SU-DHL-6 (cell line): ENCODE data around the gene CREBBP.

Source experiments
- H2AFZ ChIP-seq: fragments of 200-600 bp; sonication (generic); 2 replicates; pipeline ENCODE4 v1.6.1; 2014; ENCODE audit warnings: low read depth, mild to moderate bottlenecking, moderate library complexity, mixed read lengths, antibody characterized with exemption, low read length; ENCODE audit not compliant: severe bottlenecking
- H3F3A ChIP-seq: fragments of 200-600 bp; shearing (Covaris generic); 2 replicates; pipeline ENCODE4 v1.6.0; 2016; ENCODE audit warnings: antibody characterized with exemption, mild to moderate bottlenecking; ENCODE audit not compliant: insufficient read depth
- H3K27ac ChIP-seq: fragments of 200-600 bp; sonication (generic); 2 replicates; pipeline ENCODE4 v1.5.1; 2016; ENCODE audit warnings: low read depth, mild to moderate bottlenecking, low read length, moderate library complexity, mixed read lengths
- H3K27me3 ChIP-seq: fragments of 200-600 bp; sonication (generic), shearing (Covaris generic); 2 replicates; pipeline ENCODE4 v1.6.0; 2014; ENCODE audit warnings: mild to moderate bottlenecking, low read length
- H3K36me3 ChIP-seq: fragments of 200-600 bp; sonication (generic); 2 replicates; pipeline ENCODE4 v1.6.1; 2014; ENCODE audit warnings: mild to moderate bottlenecking, low read length, mixed read lengths
- H3K4me2 ChIP-seq: fragments of 300-600, 200-600 bp; shearing (Covaris generic), sonication (generic); 2 replicates; pipeline ENCODE4 v1.6.0; 2014; ENCODE audit warnings: low read length, low read depth, mild to moderate bottlenecking; ENCODE audit not compliant: poor library complexity, severe bottlenecking
- H3K4me3 ChIP-seq: fragments of 200-600 bp; sonication (generic); 2 replicates; pipeline ENCODE4 v1.5.1; 2014; ENCODE audit warnings: antibody characterized with exemption, low read length, mild to moderate bottlenecking, mixed read lengths; ENCODE audit not compliant: insufficient read depth, poor library complexity, severe bottlenecking
- H3K79me2 ChIP-seq: fragments of 200-600 bp; sonication (generic); 2 replicates; pipeline ENCODE4 v1.6.1; 2014; ENCODE audit warnings: mild to moderate bottlenecking, low read length, moderate library complexity; ENCODE audit not compliant: insufficient read depth
- H3K9ac ChIP-seq: fragments of 200-600 bp; sonication (generic); 2 replicates; pipeline ENCODE4 v1.7.0; 2014; ENCODE audit warnings: mild to moderate bottlenecking, low read length
- H3K9me2 ChIP-seq: fragments of 200-600 bp; sonication (generic); replicated peaks from 2 replicates; pipeline ENCODE4 v1.6.1; 2014; ENCODE audit warnings: low read length; ENCODE audit not compliant: insufficient read depth
- H3K9me3 ChIP-seq: fragments of 200-600 bp; sonication (generic); 2 replicates; pipeline ENCODE4 v1.6.1; 2014; ENCODE audit warnings: low read length, mixed read lengths; ENCODE audit not compliant: insufficient read depth
- H4K20me1 ChIP-seq: fragments of 200-600 bp; sonication (generic); 2 replicates; pipeline ENCODE4 v1.6.1; 2014; ENCODE audit warnings: low read depth, mild to moderate bottlenecking, antibody characterized with exemption, low read length, moderate library complexity, mixed read lengths
- EZH2phosphoT487 ChIP-seq: fragments of 200-600 bp; sonication (generic), shearing (Covaris generic); conservative IDR thresholded peaks from 2 replicates; pipeline ENCODE4 v1.6.1; 2018; ENCODE audit warnings: mild to moderate bottlenecking, antibody characterized with exemption, low read length, moderate library complexity, mixed read lengths
- TF ChIP-seq, protein P1 (sequence below): fragments of 200-600 bp; sonication (generic); IDR thresholded peaks from one replicate; pipeline ENCODE4 v1.5.1; 2017; ENCODE audit warnings: antibody characterized with exemption, mild to moderate bottlenecking, low read length, moderate library complexity; ENCODE audit not compliant: insufficient read depth, poor library complexity, severe bottlenecking

CREBBP gene

DNA sequence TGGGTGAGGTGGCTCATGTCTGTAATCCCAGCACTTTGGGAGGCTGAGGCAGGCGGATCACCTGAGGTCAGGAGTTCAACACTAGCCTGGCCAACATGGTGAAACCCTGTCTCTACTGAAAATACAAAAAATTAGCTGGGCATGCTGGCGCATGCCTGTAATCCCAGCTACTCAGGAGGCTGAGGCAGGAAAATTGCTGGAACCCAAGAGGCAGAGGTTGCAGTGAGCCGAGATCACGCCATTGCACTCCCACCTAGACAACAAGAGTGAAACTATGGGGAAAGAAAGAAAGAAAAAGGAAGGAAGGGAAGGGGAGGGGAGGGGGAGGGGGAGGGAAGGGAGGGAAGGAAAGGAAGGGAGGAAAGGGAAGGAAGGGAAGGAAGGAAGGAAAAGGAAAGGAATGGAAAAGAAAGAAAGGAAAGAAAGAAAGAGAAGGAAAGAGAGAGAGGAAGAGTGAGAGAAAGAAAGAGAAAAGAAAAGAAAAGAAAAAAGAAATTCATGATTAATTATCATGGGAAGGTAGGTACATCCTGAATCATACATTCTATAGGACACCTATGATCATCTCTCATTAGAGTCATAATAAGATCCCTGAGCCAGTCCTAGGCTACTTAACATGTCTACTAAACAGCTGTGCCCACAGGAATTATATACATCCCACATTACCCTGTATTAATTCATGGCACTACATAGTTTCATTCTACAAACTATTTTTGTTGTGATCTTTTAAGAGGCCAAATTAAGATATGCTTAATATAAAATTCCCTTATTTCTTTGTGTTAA lies 40.9 kb downstream of the CREBBP start:
- H3K4me2 ChIP-seq: no peak overlapping the region
- TF ChIP-seq, protein P1, sequence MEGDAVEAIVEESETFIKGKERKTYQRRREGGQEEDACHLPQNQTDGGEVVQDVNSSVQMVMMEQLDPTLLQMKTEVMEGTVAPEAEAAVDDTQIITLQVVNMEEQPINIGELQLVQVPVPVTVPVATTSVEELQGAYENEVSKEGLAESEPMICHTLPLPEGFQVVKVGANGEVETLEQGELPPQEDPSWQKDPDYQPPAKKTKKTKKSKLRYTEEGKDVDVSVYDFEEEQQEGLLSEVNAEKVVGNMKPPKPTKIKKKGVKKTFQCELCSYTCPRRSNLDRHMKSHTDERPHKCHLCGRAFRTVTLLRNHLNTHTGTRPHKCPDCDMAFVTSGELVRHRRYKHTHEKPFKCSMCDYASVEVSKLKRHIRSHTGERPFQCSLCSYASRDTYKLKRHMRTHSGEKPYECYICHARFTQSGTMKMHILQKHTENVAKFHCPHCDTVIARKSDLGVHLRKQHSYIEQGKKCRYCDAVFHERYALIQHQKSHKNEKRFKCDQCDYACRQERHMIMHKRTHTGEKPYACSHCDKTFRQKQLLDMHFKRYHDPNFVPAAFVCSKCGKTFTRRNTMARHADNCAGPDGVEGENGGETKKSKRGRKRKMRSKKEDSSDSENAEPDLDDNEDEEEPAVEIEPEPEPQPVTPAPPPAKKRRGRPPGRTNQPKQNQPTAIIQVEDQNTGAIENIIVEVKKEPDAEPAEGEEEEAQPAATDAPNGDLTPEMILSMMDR: no peak
- TF ChIP-seq EZH2phosphoT487: no peak
- H3K79me2 ChIP-seq: peaks cover 96% of the 10 kb centered on the region
- H2AFZ ChIP-seq: no peak overlapping the region
- H3K4me3 ChIP-seq: no peak overlapping the region
- H3K9me3 ChIP-seq: no peaks in the 10 kb centered on the region
- peaks cover 20% of the 10 kb centered on the region for H4K20me1 ChIP-seq
- no peaks in the 10 kb centered on the region for H3K27me3 ChIP-seq
- H3K9me2 ChIP-seq: no peaks in the 10 kb centered on the region
- H3K27ac ChIP-seq: no peak overlapping the region
- 0 out of 2 replicates have a peak, but pooled peaks cover 5% of the 10 kb centered on the region for H3K36me3 ChIP-seq
- no peaks in the 10 kb centered on the region for H3F3A ChIP-seq
- H3K9ac ChIP-seq: no peak overlapping the region

GRCh38 chr16:3838600-3839401 lies 41.7 kb downstream of the CREBBP start:
- Histone ChIP-seq H3K9me3 (no peaks in the 10 kb centered on the region), H3K4me2 (no peak overlapping the region), H2AFZ (no peak overlapping the region), H3K27me3 (no peaks in the 10 kb centered on the region), H3F3A (no peaks in the 10 kb centered on the region), H3K79me2 (peaks cover 97% of the 10 kb centered on the region), H4K20me1 (peaks cover 16% of the 10 kb centered on the region), H3K27ac (no peak overlapping the region), H3K9ac (no peak overlapping the region), H3K9me2 (no peaks in the 10 kb centered on the region), H3K36me3 (0 out of 2 replicates have a peak, but pooled peaks cover 5% of the 10 kb centered on the region), H3K4me3 (no peak overlapping the region)
- TF ChIP-seq, protein P1: no peak
- TF ChIP-seq EZH2phosphoT487: no peak

GRCh38 chr16:3837851-3838586 lies 42.5 kb downstream of the CREBBP start:
- no peak overlapping the region for H2AFZ ChIP-seq
- H3F3A ChIP-seq: no peaks in the 10 kb centered on the region
- H3K9me3 ChIP-seq: no peaks in the 10 kb centered on the region
- H3K79me2 ChIP-seq: peaks cover 97% of the 10 kb centered on the region
- H3K4me2 ChIP-seq: no peak overlapping the region
- peaks cover 10% of the 10 kb centered on the region; the same call in 1 of the 2 replicates for H3K36me3 ChIP-seq
- H3K27ac ChIP-seq: no peak overlapping the region
- peaks cover 16% of the 10 kb centered on the region for H4K20me1 ChIP-seq
- no peak overlapping the region for H3K4me3 ChIP-seq
- H3K9ac ChIP-seq: no peak overlapping the region
- no peaks in the 10 kb centered on the region for H3K27me3 ChIP-seq
- no peak for TF ChIP-seq EZH2phosphoT487
- no peaks in the 10 kb centered on the region for H3K9me2 ChIP-seq
